Spinal cord (tissue), 10 donors: ENCODE measurements around the gene BTBD9. TPM values are rescaled to one million over a fixed set of nuclear protein-coding genes. Genes with fewer than 3 reads are reported as not detected.

Experiments
- DNase-seq, 6 donors: peaks; one replicate each; pipeline versions ENCODE4 v3.0.0 to v3.0.0-alpha.2; 2013 to 2015; ENCODE audit warnings: low spot score in 6 of 6, low read depth in 4 of 6
- H3K27ac ChIP-seq: one replicate; pipeline ENCODE4 v1.5.1; 2013; ENCODE audit warnings: low read depth, low read length, control low read depth
- H3K27me3 ChIP-seq: one replicate; pipeline ENCODE4 v1.6.1; 2013; ENCODE audit warnings: low read length; ENCODE audit not compliant: control insufficient read depth, insufficient read depth
- H3K36me3 ChIP-seq: one replicate; pipeline ENCODE4 v1.6.1; 2013; ENCODE audit warnings: low read length; ENCODE audit not compliant: control insufficient read depth, insufficient read depth
- H3K4me1 ChIP-seq: one replicate; pipeline ENCODE4 v1.6.1; 2013; ENCODE audit warnings: low read length; ENCODE audit not compliant: control insufficient read depth, insufficient read depth
- H3K4me3 ChIP-seq: one replicate; pipeline ENCODE4 v1.5.1; 2013; ENCODE audit warnings: low read depth, low read length, control low read depth
- H3K9me3 ChIP-seq: one replicate; pipeline ENCODE4 v1.6.1; 2013; ENCODE audit warnings: low read length; ENCODE audit not compliant: control insufficient read depth, insufficient read depth
- WGBS: methylation state at CpG from one replicate; pipeline ENCODE4 v1.1.5; 2013; ENCODE audit warnings: missing lambda C conversion rate; ENCODE audit not compliant: insufficient coverage; 5-methylcytosine and 5-hydroxymethylcytosine counted together
- polyA plus RNA-seq, 2 donors: library from polyadenylated mRNA; unstranded; fragments of 120-200 nt; gene quantifications; one replicate each; pipeline ENCODE4 v1.2.1, GENCODE V29; 2013; ENCODE audit not compliant: insufficient read length in 2 of 2
- total RNA-seq, 2 donors: library from RNA; depleted of rRNA in 1 of 2; stranded (reverse); fragments of 120-200 nt in 1 of 2; fragments of >200 nt in 1 of 2; gene quantifications; one replicate each; pipeline versions ENCODE4 v1.2.3 to v1.2.4, GENCODE V29; 2013 to 2014
- donor health status: healthy.

BTBD9 gene
- total and polyA plus RNA-seq, 4 donors: 14.6 to 38.6 (median 16.9) TPM

DNA sequence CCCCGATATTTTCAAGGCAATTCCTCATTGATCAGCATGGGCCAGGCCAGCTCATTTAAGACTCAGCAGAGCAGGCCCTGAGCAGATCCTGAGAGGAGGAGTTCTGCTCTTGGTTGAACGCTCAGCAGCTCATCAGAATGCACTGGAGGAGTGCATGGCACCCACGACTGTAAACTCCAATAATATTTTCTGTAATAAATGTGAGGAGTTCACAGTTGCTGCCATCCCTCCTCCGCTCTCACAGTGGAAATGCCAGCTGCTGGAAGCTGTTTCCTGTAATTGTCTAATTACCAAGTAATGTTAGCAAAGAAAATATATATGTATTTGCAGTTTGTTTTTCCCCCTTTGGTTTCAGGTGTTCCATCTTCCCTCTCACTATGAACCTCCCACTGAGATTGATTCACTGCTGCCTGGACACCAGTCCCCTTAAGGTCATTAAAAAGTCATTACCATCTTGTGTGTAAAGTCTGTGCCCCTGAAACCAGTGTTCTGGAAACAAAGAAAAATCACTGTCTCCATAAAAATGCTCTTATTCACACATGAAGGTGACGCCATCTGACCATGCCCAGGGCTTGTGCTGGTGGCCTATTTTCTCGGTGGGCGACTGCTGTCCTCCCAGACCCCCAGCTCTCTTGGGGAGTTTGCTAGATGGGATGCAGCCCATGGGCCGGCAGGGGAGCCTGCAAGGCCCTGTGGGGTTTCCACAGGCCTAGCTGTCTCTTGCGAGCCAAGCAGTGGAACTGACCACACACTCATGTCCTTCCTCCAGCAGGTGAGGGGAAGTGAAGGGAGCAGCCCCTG is 446.0 kb downstream of the BTBD9 start:
- Histone ChIP-seq H3K9me3 (no peaks in the 10 kb centered on the region), H3K36me3 (peaks cover 4% of the 10 kb centered on the region), H3K4me3 (no peak overlapping the region), H3K27me3 (no peaks in the 10 kb centered on the region), H3K27ac (no peak overlapping the region), H3K4me1 (peaks cover 16% of the 10 kb centered on the region)
- peak in 1 of 6 donors; percentile 82 for DNase-seq
- WGBS: 58% methylated on average over 4 of the region's 9 CpGs

DNA sequence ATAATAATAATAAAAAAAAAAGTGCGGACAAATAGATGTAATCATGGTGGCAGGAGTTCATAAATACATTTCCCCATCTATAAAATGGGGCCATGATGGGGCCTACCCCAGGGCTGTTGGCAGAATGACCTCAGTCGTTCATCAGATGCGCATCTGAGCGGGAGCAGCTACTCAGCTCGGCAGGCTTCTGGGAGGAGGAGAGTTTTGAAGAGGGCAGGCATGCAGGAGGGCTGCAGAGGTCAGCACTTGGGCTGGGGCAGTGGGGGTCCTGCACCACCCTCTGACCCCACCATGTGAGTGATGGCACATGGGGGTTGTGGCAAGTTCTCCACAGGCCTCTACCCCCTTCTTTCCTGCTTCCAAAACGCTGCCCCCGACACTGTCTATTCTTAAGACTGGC is 446.7 kb downstream of the BTBD9 start:
- 83% methylated on average over 5 of the region's 7 CpGs for WGBS
- Histone ChIP-seq H3K9me3 (no peaks in the 10 kb centered on the region), H3K4me1 (peaks cover 21% of the 10 kb centered on the region)

DNA sequence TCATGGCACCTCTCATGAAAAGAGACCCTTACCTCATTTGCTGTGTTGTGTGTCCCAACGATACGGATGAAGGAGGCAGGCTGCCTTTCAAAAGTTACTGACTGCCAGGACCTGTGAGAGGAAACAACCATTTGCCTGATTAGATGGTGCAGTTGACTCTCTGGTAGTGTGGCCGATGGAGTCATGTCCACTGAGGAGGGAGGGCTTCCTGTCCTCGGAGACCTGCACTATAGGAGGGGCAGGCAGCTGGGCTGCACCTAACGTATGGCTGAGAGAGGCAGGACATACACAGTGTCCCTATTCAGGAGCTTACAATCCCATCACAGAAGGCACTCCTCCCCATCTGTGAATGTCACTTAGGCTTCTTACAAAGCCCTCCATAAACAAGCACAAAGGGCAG is 447.2 kb downstream of the BTBD9 start:
- Histone ChIP-seq H3K4me3 (no peak overlapping the region), H3K27me3 (no peaks in the 10 kb centered on the region), H3K9me3 (no peaks in the 10 kb centered on the region), H3K36me3 (peaks cover 4% of the 10 kb centered on the region), H3K27ac (no peak overlapping the region), H3K4me1 (peaks cover 27% of the 10 kb centered on the region)
- no peak for DNase-seq
- 47% methylated on average over 4 of the region's 5 CpGs for WGBS

More for the DNA sequence above, 446.7 kb downstream of the BTBD9 start:
- no peak for DNase-seq
- no peaks in the 10 kb centered on the region for H3K27me3 ChIP-seq
- peaks cover 4% of the 10 kb centered on the region for H3K36me3 ChIP-seq
- no peak overlapping the region for H3K27ac ChIP-seq
- no peak overlapping the region for H3K4me3 ChIP-seq

DNA sequence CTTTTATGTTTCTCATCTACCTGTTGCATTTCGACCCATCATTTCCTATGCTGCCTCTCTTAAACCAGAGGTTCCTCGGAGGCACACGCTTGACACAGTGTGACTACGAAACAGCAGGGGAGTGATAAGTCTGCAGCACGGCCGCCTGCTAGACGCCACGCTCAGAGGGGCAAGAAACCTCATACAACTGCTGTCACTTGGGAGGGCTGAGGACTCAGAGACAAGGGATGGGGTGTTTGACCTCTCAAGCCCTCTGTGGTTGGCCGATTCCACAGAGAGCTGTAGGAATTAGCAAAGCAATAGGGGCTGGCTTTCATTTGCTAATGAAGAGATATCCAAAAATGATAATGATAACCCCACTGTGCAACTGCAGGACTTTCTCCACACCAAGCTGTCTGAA is 447.7 kb downstream of the BTBD9 start:
- Histone ChIP-seq H3K4me3 (no peak overlapping the region), H3K36me3 (peaks cover 4% of the 10 kb centered on the region), H3K4me1 (peaks cover 32% of the 10 kb centered on the region), H3K27ac (no peak overlapping the region), H3K27me3 (no peaks in the 10 kb centered on the region), H3K9me3 (no peaks in the 10 kb centered on the region)
- WGBS: 78% methylated on average over 6 of the region's 9 CpGs
- DNase-seq: no peak

DNA sequence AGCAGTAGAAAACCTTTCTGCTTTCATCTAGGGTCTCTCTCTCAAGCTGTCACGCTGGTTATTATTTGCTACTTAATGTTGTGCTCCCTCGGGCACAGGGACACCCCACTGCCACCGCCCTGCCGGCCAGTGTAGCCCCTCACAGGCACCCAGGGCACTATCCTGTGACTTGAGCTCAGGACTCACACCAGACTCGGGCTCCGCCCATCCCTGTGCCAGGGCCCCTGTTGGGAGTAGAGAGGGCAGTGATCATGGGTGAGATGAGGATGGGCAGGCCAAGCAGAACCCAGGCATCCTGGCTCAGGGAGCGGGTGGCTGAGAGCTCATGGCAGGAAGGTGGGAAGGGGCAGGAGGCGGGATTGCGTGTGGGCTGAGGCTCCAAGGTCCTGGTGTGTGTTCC is 448.3 kb downstream of the BTBD9 start:
- H3K9me3 ChIP-seq: no peaks in the 10 kb centered on the region
- H3K27ac ChIP-seq: no peak overlapping the region
- peaks cover 4% of the 10 kb centered on the region for H3K36me3 ChIP-seq
- no peak for DNase-seq
- H3K27me3 ChIP-seq: no peaks in the 10 kb centered on the region
- WGBS: 95% methylated on average over 7 of the region's 9 CpGs
- H3K4me3 ChIP-seq: no peak overlapping the region
- peaks cover 33% of the 10 kb centered on the region for H3K4me1 ChIP-seq

DNA sequence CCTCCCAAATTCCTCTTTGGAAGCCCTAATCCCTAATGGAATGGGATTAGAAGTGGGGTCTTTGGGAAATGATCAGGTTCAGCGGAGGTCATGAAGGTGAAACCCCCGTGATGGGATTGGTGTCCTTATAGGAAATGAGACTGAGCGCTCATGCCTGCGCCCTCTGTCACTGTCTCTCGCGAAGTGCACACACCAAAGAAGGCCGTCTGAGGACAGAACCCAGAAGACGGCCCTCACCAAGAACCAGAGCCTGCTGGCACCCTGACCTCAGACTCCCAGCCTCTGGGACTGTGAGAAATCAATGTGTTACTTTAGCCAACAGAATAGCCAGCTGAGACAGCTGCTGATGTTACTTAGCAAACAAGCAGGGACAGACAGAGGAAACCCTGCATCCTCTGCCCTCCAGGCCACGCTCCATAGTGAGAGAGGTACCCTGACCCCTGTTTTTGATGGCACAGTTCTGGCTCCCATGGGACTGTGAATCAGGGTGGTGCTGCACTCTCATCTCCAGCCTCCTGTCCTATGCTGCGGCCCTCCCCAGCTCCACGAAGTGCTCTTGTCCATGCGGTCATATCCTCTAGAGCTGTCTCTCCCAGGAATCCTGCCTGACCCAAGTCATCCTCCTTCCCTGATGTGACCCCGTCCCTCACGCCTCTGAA is 450.9 kb downstream of the BTBD9 start:
- DNase-seq: no peak
- no peak overlapping the region for H3K4me3 ChIP-seq
- no peak overlapping the region for H3K27ac ChIP-seq
- H3K4me1 ChIP-seq: peaks cover 45% of the 10 kb centered on the region
- peaks cover 4% of the 10 kb centered on the region for H3K36me3 ChIP-seq
- no peaks in the 10 kb centered on the region for H3K27me3 ChIP-seq
- 95% methylated on average over 14 of the region's 14 CpGs for WGBS
- no peaks in the 10 kb centered on the region for H3K9me3 ChIP-seq

DNA sequence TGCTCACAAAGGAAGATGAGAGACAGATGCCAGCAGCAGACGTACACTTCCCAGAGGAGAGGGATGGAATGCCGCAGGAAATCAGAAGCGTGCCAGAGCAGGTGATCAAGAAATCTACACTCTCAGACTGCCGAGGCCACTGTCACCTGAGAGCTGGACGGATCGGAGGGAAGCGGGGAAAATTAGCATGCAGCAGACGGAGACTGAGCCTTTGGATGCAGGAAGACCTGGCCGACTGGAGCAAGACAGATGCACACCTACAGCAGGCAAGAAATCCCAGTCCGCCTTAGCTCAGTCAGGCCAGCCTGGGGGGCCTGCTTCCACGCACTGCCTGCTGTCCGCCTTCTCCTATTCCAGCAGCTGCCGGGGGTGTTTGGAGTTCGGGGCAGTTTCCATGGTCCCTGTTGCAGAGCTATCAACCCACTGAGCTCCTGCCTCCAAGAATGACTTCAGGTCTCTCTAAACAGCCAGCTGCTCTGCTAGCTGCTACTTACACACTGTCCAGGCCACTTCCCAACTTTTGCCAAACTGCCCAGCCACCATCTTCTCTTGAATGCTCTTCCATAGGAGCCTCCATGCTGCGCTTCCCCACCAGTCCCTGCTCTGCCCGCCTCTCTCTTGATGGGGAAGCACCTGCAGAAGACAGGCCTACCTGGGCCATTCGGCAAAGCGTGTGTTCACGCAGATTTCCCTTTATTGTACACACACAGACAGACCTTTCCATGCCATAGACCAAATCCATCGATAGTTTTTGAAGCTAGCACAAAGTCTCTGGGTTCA is 451.7 kb downstream of the BTBD9 start:
- H3K27ac ChIP-seq: no peak overlapping the region
- 79% methylated on average over 20 of the region's 20 CpGs for WGBS
- H3K4me3 ChIP-seq: no peak overlapping the region
- H3K27me3 ChIP-seq: no peaks in the 10 kb centered on the region
- no peaks in the 10 kb centered on the region for H3K9me3 ChIP-seq
- peaks cover 4% of the 10 kb centered on the region for H3K36me3 ChIP-seq
- DNase-seq: peak in 1 of 6 donors; percentile 81
- H3K4me1 ChIP-seq: peaks cover 46% of the 10 kb centered on the region

DNA sequence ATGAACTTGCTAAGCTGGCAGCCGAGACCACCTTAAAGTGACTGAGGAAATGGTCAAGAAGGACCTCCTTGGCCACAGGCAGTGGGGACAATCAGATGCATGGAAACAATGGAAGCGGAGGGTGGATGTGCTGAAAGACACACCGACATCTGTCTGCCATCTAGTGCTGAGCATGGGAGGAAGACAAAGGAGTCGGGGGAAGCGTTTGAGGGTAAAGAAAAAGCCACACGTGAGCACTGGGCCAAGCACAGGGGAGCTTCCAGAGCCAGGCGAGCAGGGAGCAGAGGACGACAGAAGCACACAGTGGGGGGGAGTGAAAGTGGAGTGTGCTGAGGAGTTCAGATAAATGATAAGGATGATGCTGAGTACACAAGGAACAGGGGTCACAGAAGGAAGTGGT is 452.4 kb downstream of the BTBD9 start:
- 40% methylated on average over 8 of the region's 8 CpGs for WGBS
- H3K27ac ChIP-seq: no peak overlapping the region
- no peaks in the 10 kb centered on the region for H3K9me3 ChIP-seq
- peak in 1 of 6 donors; percentile 81 for DNase-seq
- no peaks in the 10 kb centered on the region for H3K27me3 ChIP-seq
- H3K36me3 ChIP-seq: peaks cover 4% of the 10 kb centered on the region
- H3K4me1 ChIP-seq: peaks cover 40% of the 10 kb centered on the region
- no peak overlapping the region for H3K4me3 ChIP-seq

DNA sequence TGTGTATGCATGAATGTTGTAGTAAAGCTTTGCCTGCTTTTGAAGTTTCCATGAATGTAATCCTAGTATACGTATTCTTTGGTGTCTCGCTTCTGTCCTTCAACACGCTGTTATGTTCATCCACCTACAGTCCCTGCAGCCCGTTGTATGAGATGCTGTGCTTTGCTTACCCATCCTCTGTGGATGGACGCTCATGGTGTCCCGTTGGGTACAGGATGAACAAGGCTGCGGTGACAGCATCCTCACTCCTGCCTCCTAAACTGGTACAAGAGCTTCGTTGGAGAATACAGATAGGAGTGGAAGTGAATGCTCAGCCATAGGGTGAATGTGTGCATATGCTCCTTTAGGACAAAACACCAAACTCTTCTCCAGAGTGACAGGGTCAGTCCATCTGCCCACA is 454.0 kb downstream of the BTBD9 start:
- Histone ChIP-seq H3K9me3 (no peaks in the 10 kb centered on the region), H3K4me3 (no peak overlapping the region), H3K4me1 (peaks cover 40% of the 10 kb centered on the region), H3K27ac (no peak overlapping the region), H3K36me3 (no peaks in the 10 kb centered on the region), H3K27me3 (no peaks in the 10 kb centered on the region)
- WGBS: 100% methylated on average over 3 of the region's 8 CpGs
- DNase-seq: no peak
